Astrocyte of the spinal cord (primary cell): ENCODE results near the gene ZNF592.

Experiments used
- DNase-seq: peaks from one replicate; pipeline ENCODE4 v3.0.0; 2011; ENCODE audit warnings: low read depth, low spot score
- H3K4me3 ChIP-seq: 2 replicates; pipeline ENCODE4 v1.5.1; 2011; ENCODE audit warnings: low read depth, mild to moderate bottlenecking, low read length, moderate library complexity
- CTCF ChIP-seq: IDR thresholded peaks from 2 replicates; pipeline ENCODE4 v1.5.1; 2012; ENCODE audit warnings: low read depth, mild to moderate bottlenecking, low read length, inconsistent platforms
- in situ Hi-C: cut with HindIII; loops from 2 replicates; pipeline ENCODE4 v1.10.0; 2017; ENCODE audit warnings: low sequenced_read_pairs

Gene ZNF592

GRCh38 chr15:84834229-84834955 lies 86.0 kb downstream of the ZNF592 start:
- TF ChIP-seq CTCF = no peak
- no peak overlapping the region for H3K4me3 ChIP-seq
- DNase-seq = no peak
- in situ Hi-C loops = no loop called here

- no peak overlapping the region for H3K4me3 ChIP-seq
- no peak for DNase-seq
- in situ Hi-C loops = no loop called here
- TF ChIP-seq CTCF = no peak
Measured at GRCh38 chr15:84834969-84835368, 86.6 kb downstream of the ZNF592 start.

- in situ Hi-C loops = no loop called here
- H3K4me3 ChIP-seq = no peak overlapping the region
- TF ChIP-seq CTCF = no peak
- DNase-seq = no peak
Measured at GRCh38 chr15:84835661-84836337, 87.4 kb downstream of the ZNF592 start.

- TF ChIP-seq CTCF = no peak
- no peak overlapping the region for H3K4me3 ChIP-seq
- no peak for DNase-seq
- in situ Hi-C loops = no loop called here
Measured at GRCh38 chr15:84836844-84837243, 88.5 kb downstream of the ZNF592 start.

- in situ Hi-C loops = no loop called here
- no peak overlapping the region for H3K4me3 ChIP-seq
- no peak for TF ChIP-seq CTCF
- no peak for DNase-seq
Measured at GRCh38 chr15:84839714-84840113, 91.3 kb downstream of the ZNF592 start.

GRCh38 chr15:84840255-84840654 lies 91.9 kb downstream of the ZNF592 start:
- no peak for DNase-seq
- TF ChIP-seq CTCF = no peak
- no peak overlapping the region for H3K4me3 ChIP-seq
- in situ Hi-C loops = no loop called here
